T-cell (primary cell): ENCODE measurements around the gene DPP6. TPM values are rescaled to one million over a fixed set of nuclear protein-coding genes. Genes with fewer than 3 reads are reported as not detected.
"Not testable (repeated sequence)": the region's sequence is repeated elsewhere in the genome, so short reads cannot be mapped to it uniquely, and the experiment has no call there.

ENCODE experiments used
- ATAC-seq, 4 experiments: fragments of 200-7000 bp in 3 of 4; fragments of 150-1000 bp in 1 of 4; cut with Tn5 transposase; replicated peaks in 1 of 4; 1 replicate in 3 of 4; 2 replicates in 1 of 4; pipeline ENCODE4 v1.10.0; 2021; ENCODE audit warnings: moderate library complexity in 3 of 4, mild to moderate bottlenecking in 2 of 4, moderate number of reproducible peaks in 1 of 4
- CTCF ChIA-PET, 2 donors: fragments of 300-600 bp; sonication (Branson Sonifier 250); formaldehyde crosslinking; loops; one replicate each; lab custom pipeline; 2022; ENCODE audit warnings: antibody characterized with exemption in 2 of 2; lab: Charles Lee
- POLR2A ChIA-PET, 2 donors: fragments of 300-600 bp; sonication (Branson Sonifier 250); formaldehyde crosslinking; loops; one replicate each; lab custom pipeline; 2022; ENCODE audit warnings: antibody characterized with exemption in 2 of 2; lab: Charles Lee
- DNase-seq, 35 experiments: peaks; one replicate each; pipeline versions ENCODE4 v3.0.0 to v3.0.0-alpha.2; 2013 to 2023
- H3K27ac ChIP-seq: one replicate; pipeline ENCODE4 v1.5.1; 2013; ENCODE audit warnings: low read length
- H3K27me3 ChIP-seq, 2 experiments: replicated peaks in 1 of 2; 1 replicate in 1 of 2; 2 replicates in 1 of 2; pipeline versions ENCODE4 v1.6.1 to v1.7.0; 2013; ENCODE audit warnings: low read length in 1 of 2, mixed read lengths in 1 of 2; ENCODE audit not compliant: control insufficient read depth in 2 of 2, insufficient read depth in 2 of 2; ENCODE audit errors: extremely low read depth in 1 of 2
- H3K36me3 ChIP-seq, 2 donors: 1 replicate in 1 of 2; 2 replicates in 1 of 2; pipeline versions ENCODE4 v1.6.1 to v1.7.0; 2013; ENCODE audit warnings: low read length in 1 of 2; ENCODE audit not compliant: control insufficient read depth in 2 of 2, insufficient read depth in 1 of 2; ENCODE audit errors: extremely low read depth in 1 of 2
- H3K4me1 ChIP-seq, 2 experiments: 1 replicate in 1 of 2; 2 replicates in 1 of 2; pipeline versions ENCODE4 v1.6.1 to v1.7.0; 2013; ENCODE audit warnings: low read length in 2 of 2, mixed read lengths in 1 of 2; ENCODE audit not compliant: insufficient read depth in 2 of 2, control insufficient read depth in 1 of 2; ENCODE audit errors: extremely low read depth in 1 of 2
- H3K4me3 ChIP-seq, 2 donors: 1 replicate in 1 of 2; 2 replicates in 1 of 2; pipeline versions ENCODE4 v1.5.1 to v1.7.0; 2013; ENCODE audit warnings: mild to moderate bottlenecking in 2 of 2, low read length in 1 of 2, moderate library complexity in 1 of 2; ENCODE audit not compliant: control insufficient read depth in 1 of 2; ENCODE audit errors: extremely low read depth in 1 of 2
- H3K9me3 ChIP-seq: 2 replicates; pipeline ENCODE4 v1.7.0; 2013
- H3K27ac Mint-ChIP-seq, 2 donors: one replicate each; pipeline ENCODE4 v1.8.0; 2020 to 2021; ENCODE audit warnings: mild to moderate bottlenecking in 2 of 2, mixed read lengths in 2 of 2
- H3K27me3 Mint-ChIP-seq, 2 donors: one replicate each; pipeline ENCODE4 v1.8.0; 2021 to 2022; ENCODE audit warnings: mixed read lengths in 2 of 2
- H3K36me3 Mint-ChIP-seq: one replicate; pipeline ENCODE4 v1.8.0; 2021; ENCODE audit warnings: mixed read lengths
- H3K4me1 Mint-ChIP-seq, 3 donors: one replicate each; pipeline ENCODE4 v1.8.0; 2020 to 2022; ENCODE audit warnings: mixed read lengths in 3 of 3, mild to moderate bottlenecking in 1 of 3
- H3K4me3 Mint-ChIP-seq, 3 donors: one replicate each; pipeline ENCODE4 v1.8.0; 2020 to 2022; ENCODE audit warnings: mild to moderate bottlenecking in 3 of 3, mixed read lengths in 3 of 3, moderate library complexity in 3 of 3
- H3K9me3 Mint-ChIP-seq, 3 donors: one replicate each; pipeline ENCODE4 v1.8.0; 2020 to 2022; ENCODE audit warnings: mixed read lengths in 3 of 3
- WGBS: methylation state at CpG from one replicate; pipeline ENCODE4 v1.1.5; 2013; ENCODE audit warnings: missing lambda C conversion rate; ENCODE audit not compliant: insufficient coverage; 5-methylcytosine and 5-hydroxymethylcytosine counted together
- total RNA-seq, 35 experiments: library from RNA in 6 of 35; stranded (reverse) in 6 of 35; fragments of 120-200 nt in 1 of 35; gene quantifications; one replicate each; pipeline versions ENCODE4 v1.2.1 to v1.2.4 and lab custom pipeline; 2013 to 2026

DPP6 gene
- total RNA-seq, 5 donors from 2014 or later (not counting 1 experiment from before 2014, with no cell fraction given): not detected

DNA sequence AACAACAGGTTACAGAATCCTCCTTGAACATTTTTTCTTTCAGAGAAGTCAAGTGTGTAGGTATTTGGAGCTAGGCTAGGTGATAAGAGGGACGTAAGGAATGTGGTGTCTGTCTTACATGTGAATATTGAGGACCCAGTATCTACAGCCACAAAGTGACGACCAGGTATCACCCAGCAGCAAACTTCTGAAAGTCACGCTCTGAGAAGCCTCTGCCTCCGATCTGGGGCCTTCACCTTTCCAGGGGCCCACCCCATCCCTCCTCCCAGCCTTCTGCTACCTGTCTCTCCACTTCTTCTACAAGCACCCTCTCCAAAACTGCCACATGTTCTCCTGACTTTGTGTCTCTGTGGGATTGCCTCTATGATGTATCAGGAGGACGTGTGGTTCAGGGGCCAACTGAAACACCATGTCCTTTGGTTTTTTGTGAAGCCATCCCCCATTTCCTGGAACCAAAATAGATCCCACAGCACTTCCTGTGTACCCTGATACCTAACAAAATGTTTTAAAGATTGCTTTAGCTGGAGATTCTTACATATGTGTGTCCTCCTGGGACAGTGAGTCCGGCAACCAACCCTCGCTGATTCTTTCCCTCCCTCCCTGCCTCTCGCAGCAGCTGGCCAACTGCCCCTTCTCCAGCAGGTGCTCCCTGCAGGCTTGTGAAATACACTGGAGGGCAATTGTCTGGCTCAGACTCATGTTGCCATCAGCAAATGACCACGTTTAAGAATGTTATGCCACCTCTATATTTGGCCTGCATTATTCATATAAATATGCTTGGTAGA, 93.9 kb downstream of the DPP6 start:
- not testable (repeated sequence) for ATAC-seq, H3K36me3 Mint-ChIP-seq

GRCh38 chr7:154146707-154147038, 94.5 kb downstream of the DPP6 start:
- CTCF ChIA-PET, H3K27ac Mint-ChIP-seq, H3K36me3 Mint-ChIP-seq, ATAC-seq, DNase-seq, H3K4me3 ChIP-seq, H3K27me3 ChIP-seq, H3K27me3 Mint-ChIP-seq, H3K9me3 ChIP-seq, H3K27ac ChIP-seq, H3K4me3 Mint-ChIP-seq, H3K4me1 ChIP-seq, POLR2A ChIA-PET, H3K9me3 Mint-ChIP-seq, H3K36me3 ChIP-seq, H3K4me1 Mint-ChIP-seq: not testable (repeated sequence)
- no CpG with 5 or more reads among the region's 8 CpGs for WGBS

More for the DNA sequence above, 93.9 kb downstream of the DPP6 start:
- H3K4me1 ChIP-seq, POLR2A ChIA-PET, H3K9me3 ChIP-seq, H3K27ac Mint-ChIP-seq, H3K27me3 ChIP-seq, H3K4me1 Mint-ChIP-seq, H3K9me3 Mint-ChIP-seq, CTCF ChIA-PET, H3K4me3 Mint-ChIP-seq, H3K27ac ChIP-seq, DNase-seq, H3K4me3 ChIP-seq, H3K27me3 Mint-ChIP-seq, H3K36me3 ChIP-seq: not testable (repeated sequence)
- no CpG with 5 or more reads among the region's 9 CpGs for WGBS

GRCh38 chr7:154148791-154149516, 96.8 kb downstream of the DPP6 start:
- not testable (repeated sequence) for H3K9me3 Mint-ChIP-seq, DNase-seq

DNA sequence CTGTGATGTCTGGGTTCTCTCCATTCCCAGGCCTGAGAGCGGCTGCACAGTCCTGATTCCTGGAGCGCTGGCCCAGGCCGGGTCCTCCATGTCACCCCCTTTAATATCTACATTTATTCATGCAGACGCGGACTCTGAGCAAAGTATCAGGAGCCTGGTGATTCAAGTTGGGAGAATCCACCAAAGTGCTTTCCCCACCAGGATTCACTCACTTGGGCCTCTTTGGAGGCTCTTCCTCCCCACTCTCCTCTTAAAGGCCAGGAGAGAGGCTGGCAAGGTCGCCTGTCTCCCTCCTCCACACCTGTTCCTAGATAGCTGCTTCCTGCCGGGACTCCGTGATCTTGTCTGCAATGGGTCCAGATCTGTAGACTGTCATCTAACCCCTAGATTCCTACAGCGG, 98.5 kb downstream of the DPP6 start:
- not testable (repeated sequence) for H3K4me1 ChIP-seq, H3K27me3 ChIP-seq

More at GRCh38 chr7:154148791-154149516, 96.8 kb downstream of the DPP6 start:
- ATAC-seq, POLR2A ChIA-PET, H3K27ac Mint-ChIP-seq, H3K4me3 ChIP-seq, H3K36me3 ChIP-seq, H3K36me3 Mint-ChIP-seq, CTCF ChIA-PET, H3K9me3 ChIP-seq, H3K27me3 ChIP-seq, H3K27ac ChIP-seq, H3K4me3 Mint-ChIP-seq, H3K4me1 ChIP-seq, H3K27me3 Mint-ChIP-seq, H3K4me1 Mint-ChIP-seq: not testable (repeated sequence)
- 81% methylated on average over 3 of the region's 10 CpGs for WGBS

GRCh38 chr7:154151306-154151705, 99.1 kb downstream of the DPP6 start:
- H3K9me3 Mint-ChIP-seq, H3K4me1 Mint-ChIP-seq, H3K4me3 Mint-ChIP-seq, H3K27ac ChIP-seq, DNase-seq, H3K4me1 ChIP-seq, H3K4me3 ChIP-seq, H3K36me3 ChIP-seq, POLR2A ChIA-PET, H3K36me3 Mint-ChIP-seq, H3K27me3 Mint-ChIP-seq, H3K9me3 ChIP-seq, H3K27me3 ChIP-seq, CTCF ChIA-PET, H3K27ac Mint-ChIP-seq, ATAC-seq: not testable (repeated sequence)
- WGBS: 84% methylated on average over 11 of the region's 11 CpGs

More for the DNA sequence above, 98.5 kb downstream of the DPP6 start:
- H3K4me3 Mint-ChIP-seq, H3K36me3 ChIP-seq, CTCF ChIA-PET, H3K27ac ChIP-seq, H3K9me3 ChIP-seq, H3K4me1 Mint-ChIP-seq, POLR2A ChIA-PET, H3K36me3 Mint-ChIP-seq, DNase-seq, H3K4me3 ChIP-seq, H3K9me3 Mint-ChIP-seq, H3K27ac Mint-ChIP-seq, ATAC-seq, H3K27me3 Mint-ChIP-seq: not testable (repeated sequence)
- WGBS: 85% methylated on average over 6 of the region's 9 CpGs

GRCh38 chr7:154155928-154156327, 103.7 kb downstream of the DPP6 start:
- CTCF ChIA-PET, H3K4me1 ChIP-seq, H3K36me3 Mint-ChIP-seq, H3K27me3 ChIP-seq, ATAC-seq, H3K9me3 Mint-ChIP-seq, H3K4me3 Mint-ChIP-seq, POLR2A ChIA-PET, H3K4me3 ChIP-seq, H3K27me3 Mint-ChIP-seq, H3K4me1 Mint-ChIP-seq, H3K27ac ChIP-seq, H3K27ac Mint-ChIP-seq, DNase-seq, H3K36me3 ChIP-seq, H3K9me3 ChIP-seq: not testable (repeated sequence)
- WGBS: no CpG with 5 or more reads among the region's 3 CpGs
